Tibial nerve (tissue), 4 donors: Measurements from ENCODE around the gene KRTAP5-6. TPM values are rescaled to one million over a fixed set of nuclear protein-coding genes. Genes with fewer than 3 reads are reported as not detected.

Experiments used
- DNase-seq, 2 donors: peaks; one replicate each; pipeline ENCODE4 v3.0.0-alpha.2; 2019; ENCODE audit warnings: low spot score in 2 of 2
- H3K27ac ChIP-seq, 4 donors: fragments of 200-600 bp; sonication (generic) in 3 of 4; one replicate each; pipeline ENCODE4 v1.5.1; 2017 to 2019; ENCODE audit warnings: mild to moderate bottlenecking in 1 of 4
- H3K27me3 ChIP-seq, 2 donors: fragments of 200-600 bp; sonication (generic) in 1 of 2; one replicate each; pipeline versions ENCODE4 v1.5.1 to v1.6.0; 2017 to 2019
- H3K36me3 ChIP-seq, 3 donors: fragments of 200-600 bp; sonication (generic); one replicate each; pipeline ENCODE4 v1.5.1; 2018 to 2019
- H3K4me1 ChIP-seq, 4 donors: fragments of 200-600 bp; sonication (generic) in 3 of 4; one replicate each; pipeline ENCODE4 v1.5.1; 2017 to 2019
- H3K4me3 ChIP-seq, 4 donors: fragments of 200-600 bp; sonication (generic) in 3 of 4; one replicate each; pipeline ENCODE4 v1.5.1; 2017 to 2019; ENCODE audit warnings: mild to moderate bottlenecking in 1 of 4, moderate library complexity in 1 of 4
- H3K9me3 ChIP-seq, 4 donors: fragments of 200-600 bp; sonication (generic) in 3 of 4; one replicate each; pipeline ENCODE4 v1.5.1; 2017 to 2019
- CTCF ChIP-seq, 5 experiments: fragments of 200-600 bp in 3 of 5; fragments of 450-650 bp in 2 of 5; sonication (generic) in 3 of 5; IDR thresholded peaks; one replicate each; pipeline ENCODE4 v1.5.1; 2016 to 2019; ENCODE audit warnings: antibody characterized with exemption in 5 of 5, mild to moderate bottlenecking in 3 of 5, moderate library complexity in 2 of 5
- EP300 ChIP-seq, 2 donors: sonication (generic); formaldehyde crosslinking; IDR thresholded peaks; one replicate each; pipeline ENCODE4 v1.6.1; 2017; ENCODE audit warnings: antibody characterized with exemption in 2 of 2, mild to moderate bottlenecking in 1 of 2
- POLR2A ChIP-seq, 2 donors: fragments of 450-650 bp; IDR thresholded peaks; one replicate each; pipeline ENCODE4 v1.6.1; 2017; ENCODE audit warnings: antibody characterized with exemption in 2 of 2, mild to moderate bottlenecking in 2 of 2, moderate library complexity in 2 of 2
- WGBS, 2 donors: methylation state at CpG; one replicate each; pipeline ENCODE4 v1.1.5; 2018; 5-methylcytosine and 5-hydroxymethylcytosine counted together
- total RNA-seq, 4 donors: library from RNA; depleted of rRNA; stranded (reverse); fragments of >200 nt; gene quantifications; one replicate each; pipeline ENCODE4 v1.1.0, GENCODE V29; 2016

The KRTAP5-6 gene
- total RNA-seq, 4 donors from 2014 or later, result not detected

- 78 to 83% methylated on average over 11 of the region's 11 CpGs for WGBS, 2 donors
- DNase-seq, result no peak
- H3K9me3 ChIP-seq, result no peaks in the 10 kb centered on the region
Measured at GRCh38 chr11:1670905-1671371, 26.1 kb upstream of the KRTAP5-6 start.

DNA sequence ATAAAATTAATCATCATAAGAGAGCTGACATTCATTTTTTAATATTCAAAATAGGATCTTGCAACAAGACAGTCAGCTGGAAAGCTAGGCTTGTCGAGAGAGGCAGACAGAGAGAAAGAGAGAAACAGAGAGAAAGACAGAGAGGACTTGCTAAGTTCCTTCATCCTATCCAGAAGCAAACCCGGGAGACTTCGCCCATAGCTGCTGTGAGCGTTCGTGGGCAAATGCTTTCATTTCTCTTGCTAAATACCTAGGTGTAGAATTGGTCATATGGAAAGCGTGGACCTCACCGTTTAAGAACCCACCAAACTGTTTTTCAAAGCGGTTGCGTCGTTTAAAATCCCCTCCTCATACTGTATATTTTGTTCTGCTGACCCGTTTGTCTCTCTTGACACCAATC is 25.3 kb upstream of the KRTAP5-6 start:
- no peak for DNase-seq
- peaks cover 0 to 58% of the 10 kb centered on the region in 2 donors for H3K27me3 ChIP-seq

More at GRCh38 chr11:1670905-1671371, 26.1 kb upstream of the KRTAP5-6 start:
- Histone ChIP-seq H3K27me3 (peaks cover 0 to 51% of the 10 kb centered on the region in 2 donors), H3K36me3 (no peaks in the 10 kb centered on the region), H3K4me1 (no peaks in the 10 kb centered on the region), H3K27ac (no peak overlapping the region), H3K4me3 (no peak overlapping the region)
- TF ChIP-seq EP300 (IDR thresholded peaks at IDR 0.05), result no peak

GRCh38 chr11:1672613-1673350 is 24.2 kb upstream of the KRTAP5-6 start:
- 77 to 78% methylated on average over 15 of the region's 15 CpGs for WGBS, 2 donors
- DNase-seq, result no peak

More for the DNA sequence above, 25.3 kb upstream of the KRTAP5-6 start:
- Histone ChIP-seq H3K36me3 (no peaks in the 10 kb centered on the region), H3K27ac (no peak overlapping the region), H3K9me3 (no peaks in the 10 kb centered on the region), H3K4me1 (no peaks in the 10 kb centered on the region), H3K4me3 (no peak overlapping the region)
- WGBS, 2 donors, result 75 to 82% methylated on average over 11 of the region's 11 CpGs
- TF ChIP-seq EP300 (IDR thresholded peaks at IDR 0.05) (no peak), POLR2A (IDR thresholded peaks at IDR 0.05) (no peak), CTCF (IDR thresholded peaks at IDR 0.05) (no peak)

DNA sequence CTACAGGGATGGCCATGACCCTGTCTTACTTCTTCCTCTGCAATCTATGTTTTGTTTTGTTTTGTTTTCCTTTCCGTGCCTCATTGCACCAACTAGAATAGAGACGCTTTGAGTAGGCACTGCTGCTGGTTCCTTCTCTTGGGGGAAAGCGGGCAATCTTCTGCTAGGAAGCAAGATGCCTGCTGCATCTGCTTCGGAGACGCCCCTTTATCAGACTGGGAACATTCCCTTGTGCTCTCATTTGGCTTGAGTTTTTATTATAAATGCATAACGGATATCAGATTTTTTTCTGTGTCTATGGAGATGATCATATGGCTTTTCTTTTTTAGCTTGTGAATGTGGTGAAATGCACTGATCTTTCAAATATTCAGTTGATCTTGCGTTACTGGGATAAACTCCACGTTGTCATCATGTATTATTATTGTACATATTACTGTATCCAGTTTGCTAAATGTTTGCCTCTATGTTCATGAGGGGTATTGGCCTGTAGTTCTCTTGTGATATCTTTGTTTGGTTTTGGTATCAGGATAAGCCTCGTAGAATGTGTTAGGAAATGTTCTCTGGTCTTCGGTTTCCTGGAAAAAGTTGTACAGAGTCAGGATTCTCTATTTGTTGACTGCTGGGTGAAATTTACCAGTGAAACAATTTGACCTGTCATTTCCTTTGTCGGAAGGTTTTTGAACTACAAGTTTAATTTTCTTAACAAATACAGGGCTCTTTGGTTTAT is 23.4 kb upstream of the KRTAP5-6 start:
- no peak for TF ChIP-seq CTCF (IDR thresholded peaks at IDR 0.05)
- no peak for TF ChIP-seq POLR2A (IDR thresholded peaks at IDR 0.05)
- TF ChIP-seq EP300 (IDR thresholded peaks at IDR 0.05), result no peak
- no peaks in the 10 kb centered on the region for H3K36me3 ChIP-seq
- no peak overlapping the region for H3K4me3 ChIP-seq
- H3K27me3 ChIP-seq, result peaks cover 0 to 62% of the 10 kb centered on the region in 2 donors
- H3K4me1 ChIP-seq, result no peaks in the 10 kb centered on the region
- 65 to 67% methylated on average over 11 of the region's 11 CpGs for whole genome bisulfite sequencing, 2 donors
- H3K9me3 ChIP-seq, result no peaks in the 10 kb centered on the region
- no peak for DNase-seq
- H3K27ac ChIP-seq, result no peak overlapping the region

More at GRCh38 chr11:1672613-1673350, 24.2 kb upstream of the KRTAP5-6 start:
- H3K27me3 ChIP-seq, result peaks cover 0 to 62% of the 10 kb centered on the region in 2 donors
- H3K9me3 ChIP-seq, result no peaks in the 10 kb centered on the region
- no peak overlapping the region for H3K27ac ChIP-seq
- no peaks in the 10 kb centered on the region for H3K36me3 ChIP-seq
- no peaks in the 10 kb centered on the region for H3K4me1 ChIP-seq
- no peak overlapping the region for H3K4me3 ChIP-seq
- TF ChIP-seq CTCF (IDR thresholded peaks at IDR 0.05) (no peak), POLR2A (IDR thresholded peaks at IDR 0.05) (no peak), EP300 (IDR thresholded peaks at IDR 0.05) (no peak)

DNA sequence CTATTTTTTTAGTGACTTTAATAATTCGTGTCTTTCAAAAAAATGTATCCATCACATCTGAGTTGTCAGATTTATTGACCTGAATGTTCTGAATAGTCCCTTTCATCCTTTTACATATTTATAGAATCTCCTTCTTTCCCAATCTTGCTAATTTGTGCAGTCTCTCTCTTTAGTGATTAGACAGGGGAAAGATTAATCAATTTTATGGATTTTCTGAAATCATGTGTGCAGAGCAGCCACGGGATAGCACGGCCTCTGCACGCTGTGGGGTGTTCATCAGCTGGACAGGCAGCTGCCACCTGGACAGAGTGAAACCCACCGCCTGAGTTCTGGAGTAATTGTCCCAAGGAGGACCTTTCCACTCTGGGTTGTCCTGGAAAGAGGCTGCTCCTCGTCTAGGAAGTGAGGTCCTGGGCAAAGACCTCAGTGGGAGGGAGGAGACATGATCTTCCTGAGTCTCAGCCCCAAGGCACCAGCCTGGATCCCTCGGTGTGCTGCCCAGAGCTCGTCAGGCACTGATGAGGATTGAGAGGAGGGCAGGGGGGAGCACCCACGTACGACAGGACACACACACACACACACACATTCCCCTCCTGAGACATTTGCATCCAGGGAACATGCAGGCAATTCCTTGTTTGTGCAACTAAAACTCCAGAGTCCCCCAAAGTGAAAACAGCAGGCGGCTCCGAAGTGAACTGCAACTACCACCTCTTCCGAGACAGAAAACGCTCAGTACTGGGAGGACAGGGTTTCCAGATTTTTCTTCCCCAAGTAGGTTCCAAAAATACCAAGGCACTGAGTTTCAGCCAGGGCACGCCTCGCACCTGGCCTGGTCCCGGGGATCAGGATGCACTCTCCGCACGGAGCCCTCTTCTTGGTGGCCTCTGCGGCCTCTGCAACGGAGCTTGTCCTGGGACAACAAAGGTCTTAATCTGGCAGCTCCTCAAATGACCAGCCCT is 22.5 kb upstream of the KRTAP5-6 start:
- H3K27me3 ChIP-seq, result peaks cover 0 to 58% of the 10 kb centered on the region in 2 donors
- TF ChIP-seq POLR2A (IDR thresholded peaks at IDR 0.05) (no peak), CTCF (IDR thresholded peaks at IDR 0.05) (no peak), EP300 (IDR thresholded peaks at IDR 0.05) (no peak)
- H3K4me1 ChIP-seq, result no peaks in the 10 kb centered on the region
- no peak overlapping the region for H3K4me3 ChIP-seq
- H3K9me3 ChIP-seq, result no peaks in the 10 kb centered on the region
- no peaks in the 10 kb centered on the region for H3K36me3 ChIP-seq
- 36 to 51% methylated on average over 21 of the region's 21 CpGs for WGBS, 2 donors
- DNase-seq, result no peak
- H3K27ac ChIP-seq, result no peak overlapping the region
